Breast epithelium (tissue), 4 donors: Measurements from ENCODE around the gene PVALEF. TPM values are rescaled to one million over a fixed set of nuclear protein-coding genes. Genes with fewer than 3 reads are reported as not detected.

Experiments used
- DNase-seq, 2 donors: peaks; one replicate each; pipeline ENCODE4 v3.0.0-alpha.2; 2019; ENCODE audit warnings: low spot score in 2 of 2
- H3K27ac ChIP-seq, 2 donors: fragments of 200-600 bp; sonication (generic) in 1 of 2; one replicate each; pipeline ENCODE4 v1.5.1; 2016 to 2019; ENCODE audit warnings: mild to moderate bottlenecking in 1 of 2
- H3K27me3 ChIP-seq, 2 donors: fragments of 200-600 bp; sonication (generic) in 1 of 2; one replicate each; pipeline versions ENCODE4 v1.5.1 to v1.6.0; 2017 to 2019; ENCODE audit warnings: control low read depth in 1 of 2, mild to moderate bottlenecking in 1 of 2
- H3K36me3 ChIP-seq: fragments of 200-600 bp; one replicate; pipeline ENCODE4 v1.5.1; 2019
- H3K4me1 ChIP-seq, 2 donors: fragments of 200-600 bp; sonication (generic); one replicate each; pipeline ENCODE4 v1.5.1; 2016 to 2019; ENCODE audit warnings: control low read depth in 1 of 2
- H3K4me3 ChIP-seq, 3 donors: fragments of 200-600 bp; sonication (generic); 1 replicate in 2 of 3; 2 replicates in 1 of 3; pipeline ENCODE4 v1.5.1; 2016 to 2019; ENCODE audit warnings: mild to moderate bottlenecking in 3 of 3, moderate library complexity in 2 of 3
- H3K9me3 ChIP-seq, 2 donors: fragments of 200-600 bp; sonication (generic) in 1 of 2; one replicate each; pipeline ENCODE4 v1.5.1; 2016 to 2019; ENCODE audit warnings: control low read depth in 1 of 2
- CTCF ChIP-seq, 3 donors: fragments of 450-650 bp; IDR thresholded peaks; one replicate each; pipeline ENCODE4 v1.5.1; 2016 to 2017; ENCODE audit warnings: antibody characterized with exemption in 3 of 3, mild to moderate bottlenecking in 3 of 3, moderate library complexity in 3 of 3
- POLR2A ChIP-seq: fragments of 450-650 bp; IDR thresholded peaks from one replicate; pipeline ENCODE4 v1.6.1; 2016; ENCODE audit warnings: antibody characterized with exemption, mild to moderate bottlenecking, moderate library complexity
- POLR2AphosphoS5 ChIP-seq, 3 donors: sonication (generic); formaldehyde crosslinking; IDR thresholded peaks; one replicate each; pipeline ENCODE4 v1.6.1; 2017; ENCODE audit warnings: antibody characterized with exemption in 3 of 3
- intact Hi-C: fragments of 100-400 bp; cut with DNase I; formaldehyde crosslinking; loops from one replicate; pipeline ENCODE4 v1.15.1; 2023; ENCODE audit warnings: low total_unique reads
- total RNA-seq, 3 donors: library from RNA; depleted of rRNA; stranded (reverse); fragments of >200 nt; gene quantifications; one replicate each; pipeline ENCODE4 v1.1.0, GENCODE V29; 2016

PVALEF gene
- total RNA-seq, 3 donors from 2014 or later, result not detected

GRCh38 chr17:81192386-81193050, 27.2 kb downstream of the PVALEF start:
- no peak for TF ChIP-seq CTCF (IDR thresholded peaks at IDR 0.05)
- no peak for TF ChIP-seq POLR2AphosphoS5 (IDR thresholded peaks at IDR 0.05)
- no peak for TF ChIP-seq POLR2A
- no peak for DNase-seq
- Histone ChIP-seq H3K9me3 (no peaks in the 10 kb centered on the region), H3K4me3 (no peak overlapping the region), H3K27me3 (no peaks in the 10 kb centered on the region), H3K27ac (no peak overlapping the region), H3K4me1 (no peaks in the 10 kb centered on the region), H3K36me3 (no peaks in the 10 kb centered on the region)
- intact Hi-C loops, result no loop called here

GRCh38 chr17:81193051-81193410, 27.7 kb downstream of the PVALEF start:
- TF ChIP-seq POLR2AphosphoS5 (IDR thresholded peaks at IDR 0.05), result no peak
- no peak for TF ChIP-seq POLR2A
- TF ChIP-seq CTCF (IDR thresholded peaks at IDR 0.05), result no peak
- no peak for DNase-seq
- Histone ChIP-seq H3K27ac (no peak overlapping the region), H3K36me3 (no peaks in the 10 kb centered on the region), H3K27me3 (no peaks in the 10 kb centered on the region), H3K9me3 (no peaks in the 10 kb centered on the region), H3K4me1 (no peaks in the 10 kb centered on the region), H3K4me3 (no peak overlapping the region)
- intact Hi-C loops, result no loop called here

- Histone ChIP-seq H3K27me3 (no peaks in the 10 kb centered on the region), H3K4me3 (no peak overlapping the region), H3K27ac (no peak overlapping the region), H3K4me1 (no peaks in the 10 kb centered on the region), H3K36me3 (no peaks in the 10 kb centered on the region), H3K9me3 (no peaks in the 10 kb centered on the region)
- DNase-seq, result no peak
- TF ChIP-seq POLR2AphosphoS5 (IDR thresholded peaks at IDR 0.05) (no peak), CTCF (IDR thresholded peaks at IDR 0.05) (no peak), POLR2A (no peak)
- intact Hi-C loops, result no loop called here
Measured at GRCh38 chr17:81193470-81194224, 28.3 kb downstream of the PVALEF start.

- Histone ChIP-seq H3K4me1 (no peaks in the 10 kb centered on the region), H3K9me3 (no peaks in the 10 kb centered on the region), H3K36me3 (no peaks in the 10 kb centered on the region), H3K27me3 (no peaks in the 10 kb centered on the region), H3K4me3 (no peak overlapping the region), H3K27ac (no peak overlapping the region)
- no peak for DNase-seq
- TF ChIP-seq POLR2A, result no peak
- no peak for TF ChIP-seq POLR2AphosphoS5 (IDR thresholded peaks at IDR 0.05)
- TF ChIP-seq CTCF (IDR thresholded peaks at IDR 0.05), result no peak
- intact Hi-C loops, result no loop called here
Measured at GRCh38 chr17:81194225-81194760, 29.0 kb downstream of the PVALEF start.
